Jurkat, Clone E6-1 (cell line): ENCODE results near the gene KCNAB1.
A peak's percentile ranks its signal among the peaks of the same experiment; 100 is the strongest.
"Not testable (repeated sequence)": the region's sequence is repeated elsewhere in the genome, so short reads cannot be mapped to it uniquely, and the experiment has no call there.

Source experiments
- DNase-seq: peaks from one replicate; pipeline ENCODE4 v3.0.0-alpha.2; 2011; ENCODE audit warnings: low read depth, low spot score
- H3K4me3 ChIP-seq: 2 replicates; pipeline ENCODE4 v1.5.1; 2011; ENCODE audit warnings: mild to moderate bottlenecking, low read length, control low read depth, moderate library complexity

Gene KCNAB1

DNA sequence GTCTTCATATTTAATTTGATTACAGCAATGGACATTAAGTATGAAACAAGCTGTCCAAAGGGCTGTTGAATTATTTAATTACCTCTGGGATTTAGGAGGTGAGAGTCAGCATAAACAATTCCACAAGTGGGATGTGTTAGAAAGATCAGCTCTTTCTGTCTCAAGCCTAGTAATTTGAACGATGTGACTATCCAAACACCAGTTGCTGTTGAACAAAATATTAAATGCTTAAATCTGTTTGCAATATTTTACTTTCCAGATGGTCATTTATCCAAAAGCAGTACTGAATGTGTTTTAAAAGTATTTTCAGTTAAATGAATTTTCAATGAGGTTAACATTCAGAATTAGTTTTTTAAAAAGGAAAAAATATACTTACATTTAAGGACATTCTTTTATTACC lies 12.7 kb downstream of the KCNAB1 start:
- H3K4me3 ChIP-seq, result no peak overlapping the region
- no peak for DNase-seq

DNA sequence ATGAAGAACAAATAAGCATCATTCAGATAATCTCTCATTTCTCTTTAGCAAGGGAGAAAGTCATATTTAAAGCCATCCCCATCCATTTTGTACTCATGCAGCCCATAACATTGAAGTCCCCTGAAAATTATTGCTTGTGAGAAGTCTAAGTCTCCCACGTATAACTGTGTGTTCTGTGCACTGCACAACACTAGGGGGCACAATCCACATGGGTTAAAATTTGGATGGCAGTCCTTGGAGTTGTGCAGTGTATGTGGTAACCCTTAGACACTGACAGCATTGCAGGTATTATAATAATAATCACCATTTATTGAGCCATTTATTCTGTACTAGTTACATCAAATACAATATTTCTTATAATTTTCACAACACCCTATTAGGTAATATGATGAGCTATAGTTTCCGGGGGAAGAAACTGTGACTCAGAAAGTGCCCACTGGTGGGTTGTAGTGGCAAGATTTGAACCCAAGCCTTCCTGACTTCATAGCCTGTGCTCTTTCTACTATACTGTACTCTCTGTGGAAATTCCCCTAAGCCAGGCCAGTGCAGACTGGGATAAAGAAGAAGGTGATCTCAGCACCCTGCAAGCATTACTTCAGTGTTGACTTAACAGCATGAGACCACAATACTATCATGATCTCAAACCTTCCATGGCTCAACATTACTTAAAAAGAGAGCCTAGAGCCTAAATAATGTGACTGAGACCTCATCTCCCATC lies 15.7 kb downstream of the KCNAB1 start:
- H3K4me3 ChIP-seq, result no peak overlapping the region
- peak; percentile 15 for DNase-seq

DNA sequence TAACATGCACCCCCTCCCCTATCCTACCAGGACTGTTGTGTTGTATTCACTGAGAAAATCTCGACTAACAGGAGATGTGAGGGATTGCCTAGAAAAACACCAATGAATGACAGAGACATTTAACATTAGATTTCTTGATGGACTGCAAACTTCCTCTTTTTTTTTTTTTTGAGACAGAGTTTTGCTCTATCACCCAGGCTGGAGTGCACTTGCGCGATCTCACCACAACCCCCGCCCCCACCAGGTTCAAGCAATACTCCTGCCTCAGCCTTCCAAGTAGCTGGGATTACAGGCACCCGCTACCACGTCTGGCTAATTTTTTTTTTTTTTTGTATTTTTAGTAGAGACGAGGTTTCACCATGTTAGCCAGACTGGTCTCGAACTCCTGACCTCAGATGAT lies 17.0 kb downstream of the KCNAB1 start:
- not testable (repeated sequence) for DNase-seq, H3K4me3 ChIP-seq

DNA sequence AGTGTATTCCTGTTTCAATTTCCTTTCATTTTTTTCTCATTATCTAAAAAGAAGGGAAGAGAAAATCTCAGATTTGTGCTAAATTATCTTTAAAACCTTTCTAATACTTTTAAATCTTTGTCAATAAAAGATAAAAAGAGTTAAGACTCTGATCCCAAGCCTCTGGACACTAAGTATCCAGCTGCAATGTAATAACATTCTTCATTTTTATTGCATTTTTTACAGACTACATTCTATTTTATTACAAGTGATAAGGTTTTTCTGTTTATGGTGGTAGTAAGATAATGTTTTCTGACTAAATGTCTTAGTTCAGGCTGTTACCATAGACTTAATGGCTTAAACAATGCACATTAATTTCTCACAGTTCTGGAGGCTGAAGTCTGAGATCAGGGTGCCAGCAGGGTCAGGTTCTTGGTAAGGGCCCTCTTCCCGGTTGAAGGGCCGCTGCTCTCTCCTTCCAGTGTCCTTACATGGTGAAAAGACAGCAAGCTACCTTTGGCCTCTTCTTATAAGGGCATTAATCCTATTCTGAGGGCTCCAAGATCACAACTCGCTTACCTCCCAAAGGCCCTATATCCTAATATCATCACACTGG lies 19.7 kb downstream of the KCNAB1 start:
- H3K4me3 ChIP-seq, result no peak overlapping the region
- no peak for DNase-seq

DNA sequence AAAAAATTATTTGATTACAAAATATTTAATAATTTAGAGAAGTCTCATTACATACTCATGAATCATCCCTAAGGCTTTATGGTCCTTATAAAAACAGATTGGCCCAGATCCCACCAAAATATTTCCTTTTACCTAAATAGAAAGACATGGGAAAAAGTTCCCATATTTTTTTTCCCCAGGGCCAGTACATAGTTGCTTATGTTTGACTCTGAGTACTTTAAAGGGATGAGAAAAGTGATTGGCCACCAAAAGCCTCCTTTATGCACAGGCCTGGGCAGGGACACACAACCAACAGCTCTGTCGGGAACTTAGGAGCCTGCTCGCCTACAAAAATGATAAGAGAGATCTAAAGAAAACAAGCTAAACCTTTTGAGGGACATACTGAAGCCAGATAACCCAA lies 22.3 kb downstream of the KCNAB1 start:
- DNase-seq, result no peak
- no peak overlapping the region for H3K4me3 ChIP-seq

DNA sequence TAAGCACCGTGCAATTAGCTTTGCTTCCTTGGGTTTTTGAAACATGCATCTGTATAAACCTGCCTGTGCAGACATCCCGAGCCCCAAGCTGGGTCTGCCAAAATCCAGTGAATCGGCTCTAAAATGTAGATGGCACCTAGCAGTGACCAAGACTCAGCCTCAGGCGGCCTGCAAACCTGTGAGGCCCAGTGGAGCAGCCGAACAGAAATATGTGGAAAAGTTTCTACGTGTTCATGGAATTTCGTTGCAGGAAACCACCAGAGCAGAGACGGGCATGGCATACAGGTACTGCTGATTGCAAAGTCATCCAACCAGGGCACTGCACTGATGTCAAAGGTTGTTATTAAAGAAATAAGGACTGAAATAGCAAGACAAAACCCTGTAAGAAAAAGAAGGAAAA lies 22.8 kb downstream of the KCNAB1 start:
- no peak overlapping the region for H3K4me3 ChIP-seq
- no peak for DNase-seq

DNA sequence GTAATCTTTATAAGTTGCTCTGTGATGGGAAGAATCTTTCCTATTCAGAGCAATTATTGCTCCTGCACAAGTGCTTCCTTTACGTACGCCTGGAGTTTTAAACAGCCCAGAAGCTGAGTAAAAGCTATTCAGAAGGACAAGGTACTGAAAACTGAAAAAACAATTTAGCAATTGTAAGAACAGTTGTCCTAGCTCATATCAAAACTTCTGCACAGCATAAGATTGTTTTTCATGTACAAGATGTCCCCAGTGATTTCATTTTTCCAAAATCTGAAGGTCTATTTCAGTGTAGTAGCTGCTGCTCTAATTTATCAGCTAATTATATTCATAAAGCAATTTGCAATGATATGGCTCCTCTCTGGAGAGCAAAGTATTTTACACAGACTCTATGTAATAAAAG lies 23.7 kb downstream of the KCNAB1 start:
- H3K4me3 ChIP-seq, result no peak overlapping the region

DNA sequence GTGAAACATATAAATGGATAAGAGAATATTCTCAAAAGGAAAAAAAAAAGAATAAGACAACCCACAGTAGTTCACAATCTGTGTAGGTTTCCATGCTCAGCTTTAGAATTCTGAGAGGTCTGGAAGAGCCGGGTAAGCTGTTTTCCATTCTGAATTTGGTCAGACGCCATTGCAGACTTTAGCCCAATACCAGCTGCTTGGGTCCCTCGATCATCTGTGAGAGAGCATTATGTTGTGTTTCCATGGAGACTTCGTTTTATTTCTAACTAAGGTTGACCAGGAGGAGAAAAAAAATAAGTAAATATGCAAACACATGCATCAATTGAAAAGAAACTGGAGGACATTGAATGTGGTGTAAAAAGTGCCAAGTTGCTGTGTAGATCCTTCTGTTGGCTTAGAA lies 25.5 kb downstream of the KCNAB1 start:
- no peak overlapping the region for H3K4me3 ChIP-seq
- DNase-seq, result no peak

More for the DNA sequence above, 23.7 kb downstream of the KCNAB1 start:
- DNase-seq, result no peak

DNA sequence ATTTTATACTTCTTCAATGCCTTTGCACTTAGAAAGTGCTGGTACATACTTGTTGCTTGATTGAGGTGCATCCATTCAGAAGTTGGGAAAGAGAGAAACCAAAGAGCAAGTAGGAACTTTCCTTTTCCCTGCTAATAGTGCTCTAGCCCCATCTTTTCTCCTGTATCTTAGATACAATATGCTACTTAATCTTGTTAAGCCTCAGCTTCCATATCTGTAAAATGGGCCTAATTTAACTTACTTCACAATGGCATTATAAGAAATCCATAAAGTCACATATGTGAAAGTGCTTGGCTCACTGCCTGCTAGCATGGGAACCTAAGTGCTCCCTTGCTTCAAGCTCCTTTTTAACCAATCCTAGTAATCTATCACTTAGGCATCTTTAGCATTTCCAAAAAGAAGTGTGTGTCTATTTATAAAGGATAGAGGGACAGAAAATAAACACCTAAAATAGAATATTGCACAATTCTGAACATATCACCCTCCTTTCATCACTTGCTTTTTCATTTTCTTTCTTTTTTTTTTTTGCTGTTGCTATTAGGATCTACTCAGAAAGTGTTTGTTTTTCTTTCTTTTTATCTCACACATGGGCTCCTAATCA lies 28.1 kb downstream of the KCNAB1 start:
- DNase-seq, result no peak
- H3K4me3 ChIP-seq, result no peak overlapping the region

DNA sequence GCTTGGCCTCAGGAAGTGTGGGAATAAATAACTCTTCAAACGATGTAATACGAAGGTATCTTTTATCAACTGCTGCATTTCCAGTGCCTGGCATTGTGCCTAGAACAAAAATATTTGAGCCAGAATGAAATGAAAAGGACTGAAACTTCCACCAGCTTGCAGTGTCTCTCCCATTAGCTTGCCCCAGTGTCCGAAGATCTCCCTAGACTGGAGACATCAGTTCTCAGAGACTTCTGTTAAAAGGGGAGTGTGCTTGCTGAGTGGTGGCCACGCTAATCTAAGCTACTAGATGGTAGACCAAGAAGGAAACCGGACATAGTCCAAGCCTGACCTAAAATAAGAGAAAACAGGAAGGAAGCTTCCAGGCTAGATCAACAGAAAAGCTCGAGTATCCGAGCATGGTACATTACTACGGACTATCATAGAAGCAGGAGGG lies 28.6 kb downstream of the KCNAB1 start:
- no peak for DNase-seq
- H3K4me3 ChIP-seq, result no peak overlapping the region

DNA sequence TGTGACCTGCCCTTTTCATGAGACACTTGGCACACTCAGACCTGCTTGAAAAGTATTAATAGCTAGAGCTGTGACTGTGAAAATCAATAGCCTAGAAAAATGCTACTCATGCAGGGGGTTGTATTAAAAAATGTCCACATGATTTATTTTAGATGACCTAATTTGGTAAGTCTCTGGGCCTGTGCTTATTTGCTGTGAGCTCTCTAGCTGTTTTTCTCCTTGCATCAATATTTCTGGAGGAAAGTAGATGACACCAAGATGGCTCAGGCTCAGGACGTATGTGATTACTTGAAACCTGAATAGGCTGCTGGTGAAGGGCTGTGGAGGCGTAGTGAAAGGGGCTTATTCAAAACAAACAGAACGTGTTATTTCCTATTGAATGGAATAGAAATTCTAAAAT lies 29.5 kb downstream of the KCNAB1 start:
- H3K4me3 ChIP-seq, result no peak overlapping the region
- DNase-seq, result no peak

DNA sequence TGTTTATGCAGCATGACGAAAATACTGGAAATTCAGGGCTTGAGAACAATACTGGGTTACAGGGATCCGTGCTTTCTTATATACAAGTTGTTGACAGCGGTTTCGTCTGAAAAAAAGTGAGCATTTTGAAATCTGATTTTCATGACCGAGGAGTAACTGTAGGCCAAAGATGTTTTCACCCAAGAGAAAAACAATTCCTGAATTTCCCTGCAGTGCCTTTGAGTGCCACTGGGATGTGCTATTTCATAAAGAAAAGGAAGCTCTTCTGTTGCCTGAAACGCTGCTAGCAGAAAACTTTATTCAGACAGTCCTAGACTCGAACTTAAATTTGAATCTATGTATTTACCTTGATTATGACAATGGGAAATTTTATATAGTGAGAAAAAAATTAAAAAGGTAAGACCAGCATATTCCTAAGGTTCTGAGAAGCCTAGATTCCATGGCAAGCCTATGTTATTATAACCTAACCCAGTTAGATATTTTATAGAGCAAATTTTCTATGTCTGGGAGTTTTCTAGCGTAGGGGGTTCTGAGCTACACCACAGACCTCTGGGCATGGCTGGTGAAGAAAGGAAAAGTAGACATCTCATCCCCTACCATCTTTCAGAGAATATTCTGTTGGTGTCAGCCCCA lies 30.2 kb downstream of the KCNAB1 start:
- no peak overlapping the region for H3K4me3 ChIP-seq
- peak; percentile 30 for DNase-seq

DNA sequence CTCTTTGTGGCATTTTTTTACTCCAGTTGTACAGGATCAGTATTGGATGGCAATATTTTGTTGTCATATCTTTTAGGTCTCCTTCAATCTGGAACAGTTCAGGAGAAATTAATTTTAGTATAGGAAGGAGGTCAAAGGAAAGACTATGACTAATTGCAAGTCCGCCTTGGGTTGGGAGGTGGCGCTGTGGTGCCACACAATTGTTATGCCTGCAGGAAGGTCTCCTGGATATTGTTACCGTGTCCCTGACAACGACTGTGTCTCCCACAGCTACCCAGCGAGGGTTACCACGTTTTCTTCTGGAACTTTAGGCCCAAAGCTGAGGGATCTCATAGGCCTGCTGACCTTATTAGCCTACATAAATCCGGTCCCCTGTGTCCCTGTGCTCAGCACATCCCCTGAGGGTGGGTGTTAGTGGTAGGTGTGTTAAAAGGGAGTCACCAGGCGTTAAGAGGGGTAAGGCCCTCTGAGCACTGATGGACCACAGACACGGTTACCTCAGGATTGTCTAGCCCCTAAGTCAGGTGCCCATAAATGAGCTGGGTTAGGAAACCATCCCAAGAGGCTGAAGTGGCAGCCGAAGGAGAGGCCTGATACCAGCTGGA lies 31.5 kb downstream of the KCNAB1 start:
- DNase-seq, result peak; percentile 39
- H3K4me3 ChIP-seq, result no peak overlapping the region

DNA sequence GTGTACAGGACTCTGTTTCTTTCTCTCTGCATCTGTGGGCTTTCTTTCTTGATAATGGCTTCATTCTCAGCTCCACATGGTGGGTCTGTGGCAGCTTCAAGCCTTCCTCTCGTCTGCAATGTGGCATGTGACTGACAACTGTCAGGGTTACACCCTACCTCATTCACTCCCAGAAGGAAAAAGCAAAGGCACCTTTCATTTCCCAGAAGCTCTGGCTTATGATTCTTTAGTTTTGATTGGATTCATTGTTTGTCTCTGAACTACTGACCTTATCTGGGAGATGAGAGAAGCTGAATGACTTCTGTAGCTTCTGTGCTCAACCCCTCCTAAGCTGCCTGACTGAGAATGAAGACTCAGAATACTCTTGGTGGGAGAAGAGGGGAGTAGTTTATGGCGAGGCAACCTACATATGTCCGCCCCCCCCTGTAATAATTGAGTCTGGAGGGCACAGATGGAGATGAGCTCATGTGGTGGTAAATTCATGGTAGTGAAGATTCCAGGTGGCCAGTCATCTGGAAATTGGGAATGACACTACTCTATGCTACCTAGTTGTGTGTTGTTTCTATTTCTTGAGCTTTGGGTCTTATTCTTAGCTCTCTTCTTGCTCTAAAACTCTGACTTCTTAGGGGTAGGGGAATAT lies 38.4 kb downstream of the KCNAB1 start:
- no peak for DNase-seq
- H3K4me3 ChIP-seq, result no peak overlapping the region

DNA sequence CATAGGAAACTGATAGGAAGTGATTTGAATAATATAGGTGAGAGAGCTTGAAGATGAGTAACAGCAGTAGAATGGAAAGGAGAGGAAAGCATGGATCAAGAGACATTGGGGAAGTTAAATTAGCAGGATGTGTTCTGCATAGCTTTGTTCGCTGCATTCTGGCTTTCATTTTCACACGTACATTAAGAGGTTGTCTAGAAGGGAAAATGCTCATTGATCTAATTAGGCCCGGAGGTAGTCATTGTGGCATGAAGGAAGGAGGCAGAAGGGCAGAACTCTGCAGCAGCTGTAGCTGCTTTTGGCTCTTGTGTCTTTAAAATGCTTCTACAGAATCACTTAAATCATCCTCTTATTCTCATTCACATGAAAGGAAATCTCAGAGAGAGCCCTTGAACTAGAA lies 40.3 kb downstream of the KCNAB1 start:
- no peak for DNase-seq
- no peak overlapping the region for H3K4me3 ChIP-seq

DNA sequence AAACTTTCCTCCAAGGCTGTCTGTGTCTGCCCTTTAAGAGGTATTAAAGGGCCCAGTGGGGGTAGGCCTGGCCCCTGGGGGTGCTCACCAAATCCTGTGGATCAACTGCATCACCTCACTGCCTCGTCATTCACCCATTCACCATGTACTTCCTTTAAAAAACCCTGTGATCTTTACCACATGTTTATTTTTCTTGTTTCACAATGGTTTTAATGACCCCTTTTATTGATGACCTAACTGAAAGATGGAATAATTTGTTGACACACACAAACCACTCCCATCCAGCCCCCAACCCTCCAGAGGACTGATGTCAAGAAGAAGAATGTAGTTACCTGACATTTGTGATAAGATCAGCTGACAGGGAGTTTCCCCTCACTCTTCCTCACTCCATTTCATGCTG lies 40.8 kb downstream of the KCNAB1 start:
- DNase-seq, result no peak
- no peak overlapping the region for H3K4me3 ChIP-seq

DNA sequence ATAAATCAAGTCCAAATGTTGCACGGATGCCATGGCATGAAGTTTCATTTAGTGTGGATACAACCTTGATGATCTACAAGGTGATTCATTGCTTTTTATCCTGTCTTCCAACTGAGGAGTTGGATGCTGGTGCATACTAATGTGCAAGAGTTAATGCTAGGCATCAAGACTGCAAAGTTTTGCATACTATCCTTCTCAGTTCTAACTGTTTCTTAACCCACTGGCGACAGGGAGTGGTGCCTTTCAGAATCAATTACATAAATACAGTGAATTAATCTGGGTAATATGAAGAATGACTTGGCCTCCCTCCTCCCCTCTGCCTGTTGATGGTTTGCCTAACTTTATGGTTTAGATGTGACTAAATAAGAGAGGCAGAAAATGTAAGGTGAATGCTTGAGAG lies 43.5 kb downstream of the KCNAB1 start:
- H3K4me3 ChIP-seq, result no peak overlapping the region
- no peak for DNase-seq

DNA sequence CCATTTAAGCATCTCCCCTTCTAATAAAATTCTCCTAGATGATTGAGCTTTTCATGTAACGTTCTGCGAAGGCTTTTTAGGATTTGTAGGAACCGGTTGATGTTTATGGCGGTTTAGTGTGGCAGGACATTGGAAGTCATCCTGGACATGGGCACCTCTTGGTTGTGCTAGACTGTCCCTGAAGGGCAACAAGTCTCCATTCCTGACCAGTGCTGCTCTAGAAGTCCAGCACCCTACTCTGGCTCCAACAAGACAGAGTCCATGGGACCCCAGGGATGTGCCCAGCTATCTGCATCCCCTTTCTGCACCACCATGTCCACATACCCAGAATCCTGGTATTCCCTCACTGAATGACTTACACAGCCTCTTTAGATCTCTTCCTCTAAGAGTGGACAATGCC lies 46.4 kb downstream of the KCNAB1 start:
- DNase-seq, result no peak
- H3K4me3 ChIP-seq, result no peak overlapping the region

DNA sequence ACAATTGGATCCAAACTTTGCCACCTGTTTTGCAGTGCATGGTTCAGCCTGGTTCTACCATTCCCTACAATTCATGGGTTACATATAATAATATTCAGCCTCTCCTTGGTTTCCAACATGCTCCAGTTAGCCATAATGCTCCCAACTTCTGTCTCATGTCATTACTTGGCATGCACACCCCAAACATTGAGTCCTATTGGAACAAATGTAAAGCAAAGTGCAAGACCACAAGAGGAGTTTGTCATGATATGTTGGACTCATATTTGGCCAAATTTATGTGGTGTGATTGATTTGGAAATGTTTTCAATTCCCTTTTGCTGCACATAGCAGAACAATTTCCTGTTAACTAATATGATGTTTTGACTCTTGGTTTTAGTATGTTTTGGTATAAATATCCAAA lies 50.2 kb downstream of the KCNAB1 start:
- DNase-seq, result no peak
- H3K4me3 ChIP-seq, result no peak overlapping the region
